Duodenal mucosa (tissue), 2 donors: Measurements from ENCODE around the gene AGTRAP.

Source experiments
- H3K27ac ChIP-seq: one replicate; pipeline ENCODE4 v1.7.0; 2013; ENCODE audit warnings: low read depth, low read length
- H3K27me3 ChIP-seq, 2 donors: one replicate each; pipeline ENCODE4 v1.7.0; 2013; ENCODE audit warnings: low read length in 2 of 2, control low read depth in 1 of 2; ENCODE audit not compliant: insufficient read depth in 2 of 2, control insufficient read depth in 1 of 2
- H3K36me3 ChIP-seq, 2 donors: one replicate each; pipeline ENCODE4 v1.7.0; 2013; ENCODE audit warnings: low read length in 2 of 2, control low read depth in 1 of 2; ENCODE audit not compliant: insufficient read depth in 2 of 2, control insufficient read depth in 1 of 2
- H3K4me1 ChIP-seq, 2 donors: one replicate each; pipeline ENCODE4 v1.7.0; 2013; ENCODE audit warnings: low read length in 2 of 2, control low read depth in 1 of 2; ENCODE audit not compliant: insufficient read depth in 2 of 2, control insufficient read depth in 1 of 2
- H3K4me3 ChIP-seq, 2 donors: one replicate each; pipeline ENCODE4 v1.7.0; 2013; ENCODE audit warnings: low read length in 2 of 2, low read depth in 1 of 2
- H3K9ac ChIP-seq, 2 donors: one replicate each; pipeline ENCODE4 v1.7.0; 2013; ENCODE audit warnings: low read length in 2 of 2, low read depth in 1 of 2
- H3K9me3 ChIP-seq, 2 donors: one replicate each; pipeline ENCODE4 v1.7.0; 2013; ENCODE audit warnings: low read length in 2 of 2, control low read depth in 1 of 2; ENCODE audit not compliant: control insufficient read depth in 1 of 2

AGTRAP gene

DNA sequence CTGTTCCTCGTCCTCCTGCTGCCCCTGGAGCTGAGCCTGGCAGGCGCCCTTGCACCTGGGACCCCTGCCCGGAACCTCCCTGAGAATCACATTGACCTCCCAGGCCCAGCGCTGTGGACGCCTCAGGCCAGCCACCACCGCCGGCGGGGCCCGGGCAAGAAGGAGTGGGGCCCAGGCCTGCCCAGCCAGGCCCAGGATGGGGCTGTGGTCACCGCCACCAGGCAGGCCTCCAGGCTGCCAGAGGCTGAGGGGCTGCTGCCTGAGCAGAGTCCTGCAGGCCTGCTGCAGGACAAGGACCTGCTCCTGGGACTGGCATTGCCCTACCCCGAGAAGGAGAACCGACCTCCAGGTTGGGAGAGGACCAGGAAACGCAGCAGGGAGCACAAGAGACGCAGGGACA lies 29.6 kb upstream of the AGTRAP start:
- Histone ChIP-seq H3K27me3 (peaks cover 8 to 16% of the 10 kb centered on the region in 2 donors), H3K9me3 (no peaks in the 10 kb centered on the region), H3K36me3 (no peaks in the 10 kb centered on the region), H3K4me3 (no peak overlapping the region), H3K9ac (no peak overlapping the region), H3K27ac (no peak overlapping the region), H3K4me1 (peaks cover 0 to 4% of the 10 kb centered on the region in 2 donors)

GRCh38 chr1:11707621-11708276 lies 28.2 kb upstream of the AGTRAP start:
- Histone ChIP-seq H3K27ac (no peak overlapping the region), H3K9me3 (no peaks in the 10 kb centered on the region), H3K27me3 (peaks cover 6 to 9% of the 10 kb centered on the region in 2 donors), H3K4me1 (peaks cover 0 to 4% of the 10 kb centered on the region in 2 donors), H3K4me3 (no peak overlapping the region), H3K36me3 (no peaks in the 10 kb centered on the region), H3K9ac (no peak overlapping the region)

DNA sequence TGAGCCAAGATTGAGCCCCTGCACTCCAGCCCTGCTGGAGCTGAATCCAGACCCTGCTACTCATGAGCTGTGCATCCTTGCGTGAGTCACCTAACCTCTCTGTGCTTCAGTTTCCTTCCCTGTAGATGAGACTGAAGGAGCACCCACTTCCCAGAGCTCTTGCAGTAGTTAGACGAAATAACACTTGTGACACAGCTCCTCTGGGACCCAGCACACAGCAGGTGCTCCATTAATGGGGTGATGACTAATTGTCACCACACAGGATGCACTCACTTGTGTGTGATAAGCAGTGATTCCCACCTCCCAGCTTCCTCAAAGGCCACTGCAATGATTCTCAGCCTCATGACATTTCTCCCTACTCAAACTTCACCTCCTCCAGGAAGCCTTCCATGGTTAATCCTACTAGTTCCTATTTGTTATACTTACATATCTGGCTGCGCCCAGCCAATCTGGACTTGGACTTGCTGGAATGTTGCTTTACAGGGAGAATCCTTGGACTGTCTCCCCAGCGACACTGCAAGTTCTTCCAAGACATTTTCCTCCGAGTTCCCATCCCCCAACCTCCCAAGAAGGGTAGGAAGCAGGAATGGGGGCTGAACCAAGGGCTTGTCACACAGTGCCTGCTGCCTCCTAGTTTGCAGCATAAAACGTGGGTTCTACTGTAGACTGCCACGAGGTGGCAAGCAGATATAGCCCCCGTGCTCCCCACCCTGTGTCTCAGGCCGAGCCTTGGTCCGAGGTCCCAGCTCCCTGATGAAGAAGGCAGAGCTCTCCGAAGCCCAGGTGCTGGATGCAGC lies 27.2 kb upstream of the AGTRAP start:
- no peak overlapping the region for H3K27ac ChIP-seq
- peaks cover 0 to 4% of the 10 kb centered on the region in 2 donors for H3K4me1 ChIP-seq
- H3K36me3 ChIP-seq, result no peaks in the 10 kb centered on the region
- H3K4me3 ChIP-seq, result no peak overlapping the region
- peaks cover 1 to 6% of the 10 kb centered on the region in 2 donors for H3K27me3 ChIP-seq
- H3K9me3 ChIP-seq, result no peaks in the 10 kb centered on the region
- no peak overlapping the region for H3K9ac ChIP-seq

DNA sequence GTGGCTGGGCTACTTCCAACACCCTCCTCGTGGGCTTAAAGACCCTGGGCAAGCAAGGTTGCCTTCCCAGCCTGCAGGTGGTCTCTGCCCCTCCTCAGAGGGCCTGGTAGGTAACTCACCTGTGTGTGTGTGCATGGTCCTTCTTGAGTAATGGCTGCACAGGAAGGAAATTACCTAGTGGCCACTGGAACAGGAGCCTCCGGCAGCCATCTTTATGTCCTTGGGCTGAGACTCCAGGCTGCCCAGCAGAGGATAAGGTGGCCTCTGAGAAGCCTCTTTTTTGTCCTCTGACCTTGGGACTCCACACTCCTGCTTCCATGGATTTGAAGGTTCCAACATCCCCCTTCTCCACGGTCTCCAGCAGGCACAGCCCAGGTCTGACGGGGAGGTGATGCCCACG lies 24.4 kb upstream of the AGTRAP start:
- Histone ChIP-seq H3K4me3 (no peak overlapping the region), H3K27me3 (peaks cover 0 to 6% of the 10 kb centered on the region in 2 donors)

GRCh38 chr1:11712285-11712684 lies 23.7 kb upstream of the AGTRAP start:
- no peak overlapping the region for H3K9ac ChIP-seq
- H3K9me3 ChIP-seq, result no peaks in the 10 kb centered on the region
- H3K36me3 ChIP-seq, result no peaks in the 10 kb centered on the region
- peaks cover 0 to 4% of the 10 kb centered on the region in 2 donors for H3K4me1 ChIP-seq
- H3K4me3 ChIP-seq, result no peak overlapping the region
- no peak overlapping the region for H3K27ac ChIP-seq
- H3K27me3 ChIP-seq, result peaks cover 0 to 6% of the 10 kb centered on the region in 2 donors

More for the DNA sequence above, 24.4 kb upstream of the AGTRAP start:
- no peak overlapping the region for H3K9ac ChIP-seq
- no peak overlapping the region for H3K27ac ChIP-seq
- H3K4me1 ChIP-seq, result peaks cover 0 to 4% of the 10 kb centered on the region in 2 donors
- H3K9me3 ChIP-seq, result no peaks in the 10 kb centered on the region
- H3K36me3 ChIP-seq, result no peaks in the 10 kb centered on the region

DNA sequence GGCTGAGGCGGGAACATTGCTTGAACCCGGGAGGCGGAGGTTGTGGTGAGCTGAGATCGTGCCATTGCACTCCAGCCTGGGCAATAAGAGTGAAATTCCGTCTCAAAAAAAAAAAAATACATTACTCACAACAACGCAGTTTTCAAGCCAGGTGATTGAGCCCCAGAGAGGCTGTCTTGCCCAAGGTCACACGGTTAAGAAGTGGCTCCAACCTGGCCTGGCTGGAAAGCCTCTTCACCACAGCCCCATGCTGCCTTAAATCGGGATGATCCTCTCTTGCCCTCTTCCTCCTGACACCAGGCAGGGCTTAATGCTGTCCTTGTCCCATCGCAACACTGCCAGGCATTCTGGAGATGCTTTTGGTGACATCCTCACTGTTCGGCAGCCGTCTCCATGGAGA lies 22.8 kb upstream of the AGTRAP start:
- no peaks in the 10 kb centered on the region for H3K4me1 ChIP-seq

DNA sequence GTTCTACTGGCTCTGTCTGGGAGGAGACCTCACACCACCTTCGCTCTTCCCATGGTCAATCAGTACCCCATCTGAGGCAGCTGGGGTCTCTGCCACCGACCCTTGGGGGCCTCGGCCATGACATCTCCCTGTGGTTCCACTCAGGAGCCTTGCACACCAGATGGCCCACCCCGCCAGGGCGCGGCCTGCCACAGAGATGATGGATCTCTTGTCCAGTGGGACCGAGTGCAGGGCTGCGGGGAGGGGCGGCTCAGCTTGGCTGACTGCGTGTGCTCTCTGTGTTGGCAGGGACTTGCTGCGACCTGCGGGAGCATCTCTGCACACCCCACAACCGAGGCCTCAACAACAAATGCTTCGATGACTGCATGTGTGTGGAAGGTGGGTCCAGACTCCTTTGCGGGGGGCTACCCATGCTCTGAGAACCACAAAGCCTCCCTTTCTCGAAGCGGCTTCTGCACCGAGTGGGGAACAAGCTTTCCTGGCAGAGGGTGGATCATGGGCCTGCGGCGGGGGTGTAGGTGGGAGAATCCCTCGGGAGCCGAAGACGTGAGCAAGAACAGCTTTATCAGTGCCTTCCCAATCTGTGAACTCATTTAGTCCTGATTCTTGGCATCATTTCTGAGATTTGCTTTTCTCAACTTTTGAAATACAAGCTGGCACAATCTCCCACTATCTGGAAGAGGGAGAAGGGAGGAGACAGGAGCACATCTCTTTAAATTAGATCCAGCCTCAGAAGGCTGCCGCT lies 20.9 kb upstream of the AGTRAP start:
- Histone ChIP-seq H3K27ac (no peak overlapping the region), H3K4me1 (peaks cover 0 to 7% of the 10 kb centered on the region in 2 donors), H3K9me3 (no peaks in the 10 kb centered on the region), H3K36me3 (no peaks in the 10 kb centered on the region), H3K9ac (no peak overlapping the region), H3K4me3 (no peak overlapping the region), H3K27me3 (peaks cover 0 to 6% of the 10 kb centered on the region in 2 donors)

More for the DNA sequence above, 22.8 kb upstream of the AGTRAP start:
- H3K27me3 ChIP-seq, result peaks cover 0 to 6% of the 10 kb centered on the region in 2 donors
- H3K27ac ChIP-seq, result no peak overlapping the region
- no peaks in the 10 kb centered on the region for H3K36me3 ChIP-seq
- no peak overlapping the region for H3K4me3 ChIP-seq
- no peaks in the 10 kb centered on the region for H3K9me3 ChIP-seq
- H3K9ac ChIP-seq, result no peak overlapping the region

- H3K27me3 ChIP-seq, result no peaks in the 10 kb centered on the region
- peak overlapping the region; percentile 62 to 81 for H3K4me3 ChIP-seq
- peaks cover 0 to 7% of the 10 kb centered on the region in 2 donors for H3K4me1 ChIP-seq
- H3K36me3 ChIP-seq, result no peaks in the 10 kb centered on the region
- no peaks in the 10 kb centered on the region for H3K9me3 ChIP-seq
- peak overlapping the region; percentile 44 to 87 for H3K9ac ChIP-seq
- peak overlapping the region; percentile 11 for H3K27ac ChIP-seq
Measured at GRCh38 chr1:11719313-11720032, 16.5 kb upstream of the AGTRAP start.

GRCh38 chr1:11720033-11720376 lies 15.9 kb upstream of the AGTRAP start:
- H3K4me3 ChIP-seq, result peak overlapping the region in 1 of 2 donors; percentile 62
- H3K27me3 ChIP-seq, result no peaks in the 10 kb centered on the region
- no peak overlapping the region for H3K9ac ChIP-seq

More at GRCh38 chr1:11720033-11720376, 15.9 kb upstream of the AGTRAP start:
- Histone ChIP-seq H3K9me3 (no peaks in the 10 kb centered on the region), H3K36me3 (no peaks in the 10 kb centered on the region), H3K4me1 (peaks cover 0 to 7% of the 10 kb centered on the region in 2 donors), H3K27ac (no peak overlapping the region)
